ENCODE measurements around the gene CYP20A1. TPM values are rescaled to one million over a fixed set of nuclear protein-coding genes. Genes with fewer than 3 reads are reported as not detected.
"Not testable (repeated sequence)": the region's sequence is repeated elsewhere in the genome, so short reads cannot be mapped to it uniquely, and the experiment has no call there.

The CYP20A1 gene
- polyA plus RNA-seq, 12 donors = 9.3 to 19.1 (median 13.9) TPM; not detected in 1

GRCh38 chr2:203280428-203281064 is 41.7 kb downstream of the CYP20A1 start:
- DNase-seq = no peak

DNA sequence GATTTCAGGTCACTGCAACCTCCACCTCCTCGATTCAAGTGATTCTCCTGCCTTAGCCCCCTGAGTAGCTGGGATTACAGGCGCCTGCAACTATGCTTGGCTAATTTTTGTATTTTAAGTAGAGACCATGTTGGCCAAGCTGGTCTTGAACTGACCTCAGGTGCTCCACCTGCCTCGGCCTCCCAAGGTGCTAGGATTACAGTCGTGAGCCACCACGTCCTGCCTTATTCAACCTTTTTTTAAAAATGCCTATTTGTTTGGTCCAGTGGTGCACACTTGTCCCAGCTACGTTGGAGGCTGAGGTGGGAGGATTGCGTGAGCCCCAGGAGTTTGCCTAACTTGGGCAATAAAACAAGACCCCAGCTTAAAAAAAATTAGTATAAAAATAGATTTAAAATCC is 43.3 kb downstream of the CYP20A1 start:
- no peak for DNase-seq

DNA sequence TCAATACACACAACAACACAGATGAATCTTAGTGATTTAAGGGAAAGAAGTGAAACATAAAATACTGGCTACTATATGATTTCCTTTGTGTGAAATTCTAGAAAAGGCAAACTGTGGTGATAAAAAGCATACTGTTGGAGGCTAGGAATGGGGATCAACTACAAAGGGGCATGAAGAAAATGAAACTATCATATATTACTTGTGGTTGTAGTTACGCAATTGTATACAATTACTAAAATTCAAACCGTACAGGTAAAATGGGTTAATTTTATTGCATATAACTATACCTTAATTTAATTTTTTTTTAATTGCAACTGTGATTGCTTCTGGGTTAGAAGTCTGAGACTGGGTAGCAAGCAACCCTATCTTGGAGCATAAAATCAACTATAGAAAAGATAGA is 47.7 kb downstream of the CYP20A1 start:
- no peak for DNase-seq

- DNase-seq = no peak
Observed at GRCh38 chr2:203301667-203302066, 62.8 kb downstream of the CYP20A1 start.

- DNase-seq = not testable (repeated sequence)
Observed at GRCh38 chr2:203302586-203302985, 63.8 kb downstream of the CYP20A1 start.

DNA sequence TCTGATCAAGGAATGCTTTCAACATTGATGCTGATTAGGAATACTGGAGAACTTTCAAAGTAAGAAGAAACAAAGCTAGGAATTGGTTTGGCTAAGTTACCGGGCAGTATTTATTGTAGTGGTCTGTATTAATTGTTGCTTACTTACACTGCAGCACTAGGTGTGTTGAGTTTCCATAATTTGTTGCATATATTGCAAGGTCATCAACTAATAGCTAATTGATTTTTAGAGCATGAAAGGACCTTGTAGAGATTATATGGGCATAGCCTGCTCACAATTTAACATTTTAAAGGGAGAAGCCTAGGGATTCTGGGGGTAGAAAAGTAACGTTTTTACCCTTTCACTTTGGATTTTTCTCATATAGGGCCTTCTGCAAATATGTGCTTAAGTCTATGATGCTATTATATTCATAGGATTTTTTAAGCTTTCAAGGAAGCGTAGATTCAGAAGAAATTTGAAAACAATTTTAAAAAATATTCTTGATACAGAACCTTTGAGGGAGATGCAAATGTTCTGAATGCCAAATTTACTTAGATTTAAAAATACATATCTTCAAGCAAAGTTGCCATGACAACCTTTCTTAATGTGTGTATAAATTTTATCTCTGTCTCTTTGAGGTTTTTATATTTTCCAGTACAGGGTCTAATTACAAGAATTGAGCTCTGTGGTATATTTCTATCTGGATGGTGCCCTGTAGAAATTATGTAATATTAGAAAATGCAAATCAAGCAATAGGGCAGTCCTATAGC is 72.0 kb downstream of the CYP20A1 start:
- no peak for DNase-seq

- no peak for DNase-seq
Observed at GRCh38 chr2:203326356-203326755, 87.5 kb downstream of the CYP20A1 start.

DNA sequence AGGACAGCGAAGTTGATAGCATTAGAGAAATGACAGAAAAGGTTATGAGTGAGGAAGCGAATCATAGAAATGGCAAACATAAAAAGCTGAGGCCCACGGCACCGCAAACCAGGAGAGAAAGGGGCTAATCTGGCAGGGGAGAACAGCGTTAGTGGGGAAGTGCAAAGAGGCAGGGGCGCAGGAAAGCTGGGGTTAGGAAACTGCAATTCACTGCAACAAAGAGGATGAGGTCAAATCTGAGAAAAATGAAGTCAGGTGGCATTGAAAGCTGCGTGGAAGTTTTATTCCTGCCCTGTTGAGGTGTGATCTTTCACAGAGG is 88.7 kb downstream of the CYP20A1 start:
- no peak for DNase-seq

DNA sequence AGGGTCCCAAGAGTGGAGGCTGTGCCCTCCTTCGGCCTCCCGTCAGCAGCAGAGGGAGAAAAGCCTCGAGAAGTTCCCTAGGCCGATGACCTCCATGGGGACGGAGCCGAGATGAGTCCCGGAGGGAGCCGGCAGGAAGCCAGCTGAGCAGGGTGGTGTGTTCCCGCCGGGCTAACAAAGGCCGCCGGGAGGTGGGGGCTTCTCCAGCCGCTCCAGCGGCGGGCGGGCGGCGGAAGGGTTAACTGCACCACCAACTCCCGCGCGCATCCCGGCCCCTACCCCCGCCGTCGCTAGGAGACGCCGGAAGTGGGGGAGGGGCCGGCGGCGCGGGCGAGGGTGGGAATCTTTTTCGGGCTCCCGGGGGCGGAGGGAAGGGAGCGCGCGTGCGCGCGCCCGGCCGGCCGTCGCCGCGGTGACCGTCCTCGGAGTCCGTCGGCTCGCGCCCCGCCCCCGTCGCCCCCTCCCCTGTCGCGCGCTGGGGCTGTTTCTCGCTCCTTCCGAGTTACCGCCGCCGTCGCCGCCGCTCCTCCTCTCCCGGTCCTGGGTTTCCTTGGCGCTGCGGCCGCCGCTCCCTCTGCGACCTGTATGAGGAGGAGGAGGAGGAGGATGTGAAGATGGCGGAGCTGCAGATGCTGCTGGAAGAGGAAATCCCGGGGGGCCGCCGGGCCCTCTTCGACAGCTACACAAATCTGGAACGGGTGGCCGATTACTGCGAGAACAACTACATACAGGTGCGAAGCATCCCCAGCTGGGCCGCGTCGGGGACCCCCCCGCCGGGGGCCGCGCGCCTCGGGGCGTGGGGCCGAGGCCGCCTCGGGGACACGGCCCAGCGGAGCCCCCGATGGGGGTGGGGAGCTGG is 89.3 kb downstream of the CYP20A1 start, which contains the start of gene ABI2:
ABI2 (plus strand) TSS at position 494 of the 859 bp plus-strand sequence; CDS start at position 615, 121 bp downstream.
- DNase-seq = peak; percentile 90

GRCh38 chr2:203328760-203329540 is 90.1 kb downstream of the CYP20A1 start:
- DNase-seq = peak; percentile 43

- no peak for DNase-seq
Observed at GRCh38 chr2:203330434-203330833, 91.6 kb downstream of the CYP20A1 start.

GRCh38 chr2:203338322-203338721 is 99.5 kb downstream of the CYP20A1 start:
- no peak for DNase-seq

- DNase-seq = no peak
Observed at GRCh38 chr2:203340791-203341487, 102.1 kb downstream of the CYP20A1 start.

- no peak for DNase-seq
Observed at GRCh38 chr2:203341741-203342310, 103.0 kb downstream of the CYP20A1 start.

- DNase-seq = not testable (repeated sequence)
Observed at GRCh38 chr2:203342374-203342773, 103.6 kb downstream of the CYP20A1 start.

DNA sequence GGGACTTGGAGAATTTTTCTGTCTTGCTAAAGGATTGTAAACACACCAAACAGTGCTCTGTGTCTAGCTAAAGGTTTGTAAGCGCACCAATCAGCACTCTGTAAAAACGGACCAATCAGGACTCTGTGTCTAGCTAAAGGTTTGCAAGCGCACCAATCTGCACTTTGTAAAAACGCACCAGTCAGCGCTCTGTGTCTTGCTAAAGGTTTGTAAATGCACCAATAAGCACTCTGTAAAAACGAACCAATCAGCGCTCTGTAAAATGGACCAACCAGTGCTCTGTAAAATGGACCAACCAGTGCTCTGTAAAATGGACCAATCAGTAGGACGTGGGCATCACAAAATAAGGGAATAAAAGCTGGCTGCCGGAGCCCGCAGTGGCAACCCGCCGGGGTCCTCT is 105.8 kb downstream of the CYP20A1 start:
- DNase-seq = no peak

DNA sequence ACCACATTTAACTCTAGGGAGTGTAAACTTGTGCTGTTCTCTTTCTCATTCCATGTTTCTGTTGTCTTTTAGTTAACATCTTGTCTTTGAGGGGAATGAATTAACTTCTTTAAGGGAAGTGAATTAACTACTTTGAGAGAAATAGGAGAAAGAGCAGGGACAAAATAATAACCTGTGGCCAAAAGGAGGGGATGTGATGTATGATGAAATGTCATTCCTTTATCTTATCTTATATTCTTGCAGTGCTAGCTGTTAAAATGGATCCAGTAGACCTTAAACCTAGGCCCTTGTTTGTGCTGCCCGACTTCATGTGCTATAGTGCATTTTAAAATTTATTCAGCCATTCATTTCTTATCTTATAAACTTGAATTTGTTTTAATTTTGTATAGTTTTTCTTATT is 107.8 kb downstream of the CYP20A1 start:
- DNase-seq = no peak

GRCh38 chr2:203347375-203347774 is 108.6 kb downstream of the CYP20A1 start:
- DNase-seq = no peak

GRCh38 chr2:203352604-203353255 is 113.9 kb downstream of the CYP20A1 start:
- no peak for DNase-seq

DNA sequence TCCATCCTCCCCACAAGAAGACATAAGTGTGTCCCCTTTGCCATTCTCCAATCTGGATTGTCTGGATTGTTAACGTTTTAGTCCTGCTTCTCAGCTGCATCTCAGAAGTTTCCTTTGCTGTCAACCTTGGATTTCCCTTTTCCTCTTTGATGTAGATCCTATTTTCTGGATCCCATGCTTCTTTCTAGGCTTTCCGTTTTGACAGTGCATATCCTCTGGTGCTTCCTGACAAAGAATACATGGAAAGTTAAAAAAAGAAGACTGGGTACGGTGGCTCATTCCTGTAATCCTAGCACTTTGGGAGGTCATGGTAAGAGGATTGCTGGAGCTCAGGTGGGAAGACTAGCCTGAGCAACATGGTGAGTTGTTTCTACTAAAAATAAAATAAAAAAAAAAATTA is 116.1 kb downstream of the CYP20A1 start:
- no peak for DNase-seq

All from muscle of arm (tissue), 12 donors.